ENCODE results near the gene SLC6A3.

- TF ChIP-seq POLR2AphosphoS5 (IDR thresholded peaks at IDR 0.05; ENCODE audit: low read depth, low read length) (no peak), TAF1 (IDR thresholded peaks at IDR 0.05; ENCODE audit: low read depth, low read length) (no peak)
Observed at GRCh38 chr5:1366514-1366913, 78.7 kb downstream of the SLC6A3 start.
